GM19035 (cell line): ENCODE measurements around the gene NEK8.
"Not testable (repeated sequence)": the region's sequence is repeated elsewhere in the genome, so short reads cannot be mapped to it uniquely, and the experiment has no call there.

Experiments used
- ATAC-seq: cut with Tn5 transposase; IDR thresholded peaks from one replicate; pipeline ENCODE4 v1.9.1; 2021; ENCODE audit not compliant: unreplicated experiment

Gene NEK8

GRCh38 chr17:28725166-28725659 lies 3.4 kb upstream of the NEK8 start:
- no peak for ATAC-seq

GRCh38 chr17:28725660-28726225 lies 2.8 kb upstream of the NEK8 start:
- ATAC-seq, result peak; percentile 2

- ATAC-seq, result peak; percentile 16
Observed at GRCh38 chr17:28726226-28726626, 2.4 kb upstream of the NEK8 start, which contains the start of gene TLCD1. TLCD1 (minus strand) TSS chr17:28726233; CDS start chr17:28726097, 136 bp downstream.

GRCh38 chr17:28726627-28727491 lies 1.7 kb upstream of the NEK8 start:
- ATAC-seq, result peak; percentile 47

- ATAC-seq, result no peak
Observed at GRCh38 chr17:28729950-28730330, 1.4 kb downstream of the NEK8 start.

- no peak for ATAC-seq
Observed at GRCh38 chr17:28733346-28733745, 4.8 kb downstream of the NEK8 start.

GRCh38 chr17:28734712-28735241 lies 6.2 kb downstream of the NEK8 start:
- ATAC-seq, result no peak

- no peak for ATAC-seq
Observed at GRCh38 chr17:28735242-28735722, 6.7 kb downstream of the NEK8 start.

GRCh38 chr17:28735913-28736769 lies 7.6 kb downstream of the NEK8 start:
- ATAC-seq, result not testable (repeated sequence)

GRCh38 chr17:28737316-28737715 lies 8.7 kb downstream of the NEK8 start:
- no peak for ATAC-seq

- ATAC-seq, result peak; percentile 66
Observed at GRCh38 chr17:28737770-28738679, 9.4 kb downstream of the NEK8 start.

- no peak for ATAC-seq
Observed at GRCh38 chr17:28738680-28739384, 10.2 kb downstream of the NEK8 start.

- ATAC-seq, result no peak
Observed at GRCh38 chr17:28740406-28741357, 12.1 kb downstream of the NEK8 start.

GRCh38 chr17:28741358-28742349 lies 13.1 kb downstream of the NEK8 start:
- no peak for ATAC-seq

GRCh38 chr17:28743243-28744103 lies 14.9 kb downstream of the NEK8 start, which contains the start of gene TRAF4:
TRAF4 (plus strand) TSS chr17:28744011; CDS start chr17:28744113, 102 bp downstream.
- peak; percentile 67 for ATAC-seq
